Measurements from ENCODE around the gene GPSM1. TPM values are rescaled to one million over a fixed set of nuclear protein-coding genes. Genes with fewer than 3 reads are reported as not detected.

GPSM1 gene
- total RNA-seq, 1 donor from 2014 or later = 35.4 TPM

DNA sequence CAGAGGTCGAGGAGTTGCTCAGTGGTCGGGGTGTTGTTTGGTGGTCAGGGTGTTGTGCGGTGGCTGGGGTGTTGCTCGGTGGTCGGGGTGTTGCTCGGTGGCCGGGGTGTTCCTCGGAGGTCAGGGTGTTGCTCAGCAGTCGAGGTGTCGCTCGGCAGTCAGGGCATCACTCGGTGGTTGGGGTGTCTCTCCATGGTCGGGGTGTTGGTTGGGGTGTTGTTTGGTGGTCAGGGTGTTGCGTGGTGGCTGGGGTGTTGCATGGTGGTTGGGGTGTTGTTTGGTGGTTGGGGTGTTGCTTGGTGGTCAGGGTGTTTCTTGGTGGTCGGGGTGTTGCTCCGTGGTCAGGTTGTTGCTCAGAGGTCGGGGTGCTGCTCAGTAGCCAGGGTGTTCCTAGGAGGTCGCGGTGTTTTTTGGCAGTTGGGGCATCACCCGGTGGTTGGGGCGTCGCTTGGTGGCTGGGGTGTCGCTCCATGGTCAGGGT, 11.0 kb upstream of the GPSM1 start:
- no peak for DNase-seq (ENCODE audit: extremely low spot score in 2 of 2)

DNA sequence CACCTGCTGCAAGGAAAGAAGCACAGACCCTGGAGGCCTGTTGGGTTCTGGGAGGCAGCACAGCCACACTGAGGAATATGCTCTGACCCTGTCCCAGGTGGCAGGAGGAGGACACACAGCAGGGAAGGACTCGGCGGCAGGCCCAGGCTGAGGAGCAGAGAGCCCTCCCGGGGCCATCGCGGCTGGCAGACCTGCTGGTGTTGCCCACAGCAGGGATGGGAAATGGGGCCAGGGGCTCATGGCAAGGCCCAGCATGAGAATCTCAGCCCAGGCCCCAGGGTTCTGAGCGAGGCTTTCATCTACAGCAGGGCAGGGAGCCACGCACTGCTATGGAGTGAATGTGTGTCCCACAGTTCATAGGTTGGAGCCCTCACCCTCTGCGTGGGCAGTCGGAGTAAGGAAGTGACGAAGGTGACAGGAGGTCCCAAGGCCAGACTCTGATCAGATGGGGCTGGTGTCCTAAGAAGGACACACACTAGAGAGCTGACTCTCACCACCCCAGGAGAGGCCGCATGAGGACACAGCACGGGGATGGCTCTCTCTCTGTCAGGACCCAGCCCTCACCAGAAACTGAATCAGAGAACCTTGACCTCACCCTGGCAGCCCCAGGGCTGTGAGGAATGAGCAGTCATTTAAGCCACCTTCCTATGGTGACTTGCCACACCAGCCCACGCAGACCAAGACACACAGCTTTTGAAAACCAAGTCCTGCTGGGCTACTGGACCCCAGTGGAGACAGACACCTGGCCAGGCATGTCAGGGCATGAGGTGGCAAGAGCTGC, 10.3 kb upstream of the GPSM1 start:
- no peak overlapping the region for H3K27ac ChIP-seq

More for the DNA sequence above, 11.0 kb upstream of the GPSM1 start:
- H3K9me3 ChIP-seq = no peaks in the 10 kb centered on the region
- TF ChIP-seq CTCF (IDR thresholded peaks at IDR 0.05) (no peak), POLR2A (IDR thresholded peaks at IDR 0.05) (no peak), POLR2AphosphoS5 (IDR thresholded peaks at IDR 0.05; ENCODE audit: insufficient read depth in 1 of 2, low read depth in 1 of 2) (no peak)
- H3K36me3 ChIP-seq = no peaks in the 10 kb centered on the region
- no peak overlapping the region for H3K4me3 ChIP-seq
- intact Hi-C loops (cut with DNase I) = loop anchor here (10.0 kb wide), 2 partner anchors 48 to 88 kb away; partner anchors contain the start of genes DNLZ and SNAPC4
- no peaks in the 10 kb centered on the region for H3K27me3 ChIP-seq
- no peaks in the 10 kb centered on the region for H3K4me1 ChIP-seq
- no peak overlapping the region for H3K27ac ChIP-seq

DNA sequence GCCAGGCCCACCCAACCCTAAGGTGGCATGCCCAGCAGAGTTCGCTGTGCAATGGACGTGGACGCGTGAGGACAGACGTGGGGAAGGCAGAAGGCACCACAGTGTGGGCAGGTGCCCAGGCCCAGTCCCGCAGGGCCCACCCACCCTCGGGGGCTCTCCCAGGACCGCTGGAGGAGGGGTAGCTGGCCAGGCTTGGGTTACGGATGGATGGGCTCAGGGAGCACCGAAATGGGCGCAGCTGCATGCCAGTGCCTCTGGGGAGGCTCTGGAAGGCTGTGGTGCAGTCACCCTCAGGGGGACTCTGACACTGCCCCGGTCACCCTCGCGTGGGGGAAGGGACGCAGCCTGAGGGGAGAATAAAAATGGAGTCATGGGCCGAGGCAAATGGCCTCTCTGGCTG, 9.6 kb upstream of the GPSM1 start:
- Histone ChIP-seq H3K36me3 (no peaks in the 10 kb centered on the region), H3K4me1 (no peaks in the 10 kb centered on the region), H3K4me3 (no peak overlapping the region), H3K9me3 (no peaks in the 10 kb centered on the region), H3K27ac (no peak overlapping the region), H3K27me3 (no peaks in the 10 kb centered on the region)
- intact Hi-C loops (cut with DNase I) = loop anchor here (10.0 kb wide), 2 partner anchors 47 to 87 kb away; partner anchors contain the start of genes DNLZ and SNAPC4
- no peak for DNase-seq (ENCODE audit: extremely low spot score in 2 of 2)
- TF ChIP-seq POLR2AphosphoS5 (IDR thresholded peaks at IDR 0.05; ENCODE audit: insufficient read depth in 1 of 2, low read depth in 1 of 2) (no peak), CTCF (IDR thresholded peaks at IDR 0.05) (no peak), POLR2A (IDR thresholded peaks at IDR 0.05) (no peak)

More for the DNA sequence above, 10.3 kb upstream of the GPSM1 start:
- Histone ChIP-seq H3K36me3 (no peaks in the 10 kb centered on the region), H3K9me3 (no peaks in the 10 kb centered on the region), H3K4me1 (no peaks in the 10 kb centered on the region), H3K4me3 (no peak overlapping the region), H3K27me3 (no peaks in the 10 kb centered on the region)
- intact Hi-C loops (cut with DNase I) = loop anchor here (10.0 kb wide), 2 partner anchors 48 to 88 kb away; partner anchors contain the start of genes DNLZ and SNAPC4
- no peak for DNase-seq (ENCODE audit: extremely low spot score in 2 of 2)
- no peak for TF ChIP-seq POLR2A (IDR thresholded peaks at IDR 0.05)
- TF ChIP-seq POLR2AphosphoS5 (IDR thresholded peaks at IDR 0.05; ENCODE audit: insufficient read depth in 1 of 2, low read depth in 1 of 2) = no peak
- TF ChIP-seq CTCF (IDR thresholded peaks at IDR 0.05) = no peak

GRCh38 chr9:136318111-136318775, 9.1 kb upstream of the GPSM1 start:
- DNase-seq (ENCODE audit: extremely low spot score in 2 of 2) = no peak
- Histone ChIP-seq H3K36me3 (no peaks in the 10 kb centered on the region), H3K4me3 (no peak overlapping the region), H3K9me3 (no peaks in the 10 kb centered on the region), H3K27me3 (no peaks in the 10 kb centered on the region), H3K4me1 (no peaks in the 10 kb centered on the region), H3K27ac (no peak overlapping the region)
- intact Hi-C loops (cut with DNase I) = loop anchor here (10.0 kb wide), 2 partner anchors 47 to 87 kb away; partner anchors contain the start of genes DNLZ and SNAPC4
- TF ChIP-seq POLR2AphosphoS5 (IDR thresholded peaks at IDR 0.05; ENCODE audit: insufficient read depth in 1 of 2, low read depth in 1 of 2) = no peak
- TF ChIP-seq CTCF (IDR thresholded peaks at IDR 0.05) = no peak
- no peak for TF ChIP-seq POLR2A (IDR thresholded peaks at IDR 0.05)
